ENCODE measurements around the gene C1orf174.
A peak's percentile ranks its signal among the peaks of the same experiment; 100 is the strongest.

Gene C1orf174

GRCh38 chr1:3881193-3881480 is 18.9 kb downstream of the C1orf174 start:
- Mint-ChIP-seq H3K36me3 (peaks cover 34% of the 10 kb centered on the region), H3K9me3 (no peaks in the 10 kb centered on the region), H3K4me3 (no peak overlapping the region), H3K4me1 (peaks cover 14% of the 10 kb centered on the region), H3K27ac (peak overlapping the region; percentile 56)
- ATAC-seq (no peak), DNase-seq (ENCODE audit: low spot score in 2 of 2) (no peak)

GRCh38 chr1:3880429-3881192 is 19.5 kb downstream of the C1orf174 start:
- DNase-seq (ENCODE audit: low spot score in 2 of 2) (no peak), ATAC-seq (no peak)
- Mint-ChIP-seq H3K36me3 (peaks cover 34% of the 10 kb centered on the region), H3K27ac (peak overlapping the region; percentile 56), H3K4me3 (no peak overlapping the region), H3K4me1 (peaks cover 14% of the 10 kb centered on the region), H3K9me3 (no peaks in the 10 kb centered on the region)

- peaks cover 12% of the 10 kb centered on the region for H3K4me1 Mint-ChIP-seq
- H3K27ac Mint-ChIP-seq = no peak overlapping the region
- ATAC-seq = no peak
- H3K36me3 Mint-ChIP-seq = peaks cover 27% of the 10 kb centered on the region
- no peak overlapping the region for H3K4me3 Mint-ChIP-seq
- DNase-seq (ENCODE audit: low spot score in 2 of 2) = no peak
- no peaks in the 10 kb centered on the region for H3K9me3 Mint-ChIP-seq
Observed at GRCh38 chr1:3879787-3880428, 20.2 kb downstream of the C1orf174 start.

- Mint-ChIP-seq H3K36me3 (peaks cover 21% of the 10 kb centered on the region), H3K27ac (no peak overlapping the region), H3K4me3 (no peak overlapping the region), H3K9me3 (no peaks in the 10 kb centered on the region), H3K4me1 (peaks cover 6% of the 10 kb centered on the region)
- no peak for ATAC-seq
- DNase-seq (ENCODE audit: low spot score in 2 of 2) = no peak
Observed at GRCh38 chr1:3879099-3879498, 21.0 kb downstream of the C1orf174 start.

- peaks cover 30% of the 10 kb centered on the region for H3K36me3 Mint-ChIP-seq
- peak overlapping the region; percentile 37 for H3K27ac Mint-ChIP-seq
- no peak overlapping the region for H3K4me3 Mint-ChIP-seq
- ATAC-seq (no peak), DNase-seq (ENCODE audit: low spot score in 2 of 2) (no peak)
- no peaks in the 10 kb centered on the region for H3K9me3 Mint-ChIP-seq
- H3K4me1 Mint-ChIP-seq = peaks cover 6% of the 10 kb centered on the region
Observed at GRCh38 chr1:3876716-3877115, 23.4 kb downstream of the C1orf174 start.

- no peak overlapping the region for H3K4me3 Mint-ChIP-seq
- ATAC-seq (no peak), DNase-seq (ENCODE audit: low spot score in 2 of 2) (no peak)
- no peaks in the 10 kb centered on the region for H3K4me1 Mint-ChIP-seq
- no peak overlapping the region for H3K27ac Mint-ChIP-seq
- peaks cover 35% of the 10 kb centered on the region for H3K36me3 Mint-ChIP-seq
- H3K9me3 Mint-ChIP-seq = no peaks in the 10 kb centered on the region
Observed at GRCh38 chr1:3874736-3875135, 25.3 kb downstream of the C1orf174 start.

GRCh38 chr1:3872546-3872945 is 27.5 kb downstream of the C1orf174 start:
- no peak overlapping the region for H3K4me3 Mint-ChIP-seq
- no peaks in the 10 kb centered on the region for H3K9me3 Mint-ChIP-seq
- DNase-seq (ENCODE audit: low spot score in 2 of 2) (no peak), ATAC-seq (no peak)
- peaks cover 32% of the 10 kb centered on the region for H3K36me3 Mint-ChIP-seq
- H3K27ac Mint-ChIP-seq = no peak overlapping the region
- peaks cover 5% of the 10 kb centered on the region for H3K4me1 Mint-ChIP-seq

GRCh38 chr1:3871451-3871805 is 28.6 kb downstream of the C1orf174 start:
- Mint-ChIP-seq H3K9me3 (no peaks in the 10 kb centered on the region), H3K36me3 (peaks cover 40% of the 10 kb centered on the region), H3K27ac (no peak overlapping the region), H3K4me3 (no peak overlapping the region), H3K4me1 (peaks cover 5% of the 10 kb centered on the region)
- no peak for ATAC-seq
- DNase-seq (ENCODE audit: low spot score in 2 of 2) = no peak

GRCh38 chr1:3869751-3870301 is 30.2 kb downstream of the C1orf174 start:
- ATAC-seq (no peak), DNase-seq (ENCODE audit: low spot score in 2 of 2) (no peak)
- peaks cover 33% of the 10 kb centered on the region for H3K36me3 Mint-ChIP-seq
- H3K27ac Mint-ChIP-seq = no peak overlapping the region
- no peaks in the 10 kb centered on the region for H3K9me3 Mint-ChIP-seq
- no peak overlapping the region for H3K4me3 Mint-ChIP-seq
- peaks cover 5% of the 10 kb centered on the region for H3K4me1 Mint-ChIP-seq

GRCh38 chr1:3868464-3869006 is 31.5 kb downstream of the C1orf174 start:
- Mint-ChIP-seq H3K27ac (peak overlapping the region; percentile 74), H3K36me3 (peaks cover 30% of the 10 kb centered on the region), H3K4me1 (peaks cover 5% of the 10 kb centered on the region), H3K4me3 (no peak overlapping the region), H3K9me3 (no peaks in the 10 kb centered on the region)
- DNase-seq (ENCODE audit: low spot score in 2 of 2) (no peak), ATAC-seq (peak; percentile 43)

- H3K27ac Mint-ChIP-seq = no peak overlapping the region
- H3K4me1 Mint-ChIP-seq = peaks cover 5% of the 10 kb centered on the region
- no peaks in the 10 kb centered on the region for H3K9me3 Mint-ChIP-seq
- ATAC-seq (no peak), DNase-seq (ENCODE audit: low spot score in 2 of 2) (no peak)
- peaks cover 19% of the 10 kb centered on the region for H3K36me3 Mint-ChIP-seq
- H3K4me3 Mint-ChIP-seq = no peak overlapping the region
Observed at GRCh38 chr1:3865606-3866160, 34.4 kb downstream of the C1orf174 start.

GRCh38 chr1:3864884-3865283 is 35.2 kb downstream of the C1orf174 start:
- DNase-seq (ENCODE audit: low spot score in 2 of 2) (no peak), ATAC-seq (no peak)
- Mint-ChIP-seq H3K9me3 (no peaks in the 10 kb centered on the region), H3K4me3 (no peak overlapping the region), H3K4me1 (peaks cover 5% of the 10 kb centered on the region), H3K36me3 (peaks cover 19% of the 10 kb centered on the region), H3K27ac (no peak overlapping the region)

GRCh38 chr1:3863231-3863935 is 36.7 kb downstream of the C1orf174 start:
- DNase-seq (ENCODE audit: low spot score in 2 of 2) (no peak), ATAC-seq (no peak)
- Mint-ChIP-seq H3K36me3 (peaks cover 11% of the 10 kb centered on the region), H3K4me1 (peaks cover 9% of the 10 kb centered on the region), H3K4me3 (no peak overlapping the region), H3K9me3 (no peaks in the 10 kb centered on the region), H3K27ac (no peak overlapping the region)

- Mint-ChIP-seq H3K27ac (no peak overlapping the region), H3K4me3 (peak overlapping the region; percentile 95), H3K9me3 (no peaks in the 10 kb centered on the region), H3K4me1 (peaks cover 26% of the 10 kb centered on the region), H3K36me3 (peaks cover 6% of the 10 kb centered on the region)
- DNase-seq (ENCODE audit: low spot score in 2 of 2) = no peak
- ATAC-seq = no peak
Observed at GRCh38 chr1:3858231-3858981, 41.7 kb downstream of the C1orf174 start.

- H3K4me1 Mint-ChIP-seq = peaks cover 26% of the 10 kb centered on the region
- H3K9me3 Mint-ChIP-seq = no peaks in the 10 kb centered on the region
- peak overlapping the region; percentile 95 for H3K4me3 Mint-ChIP-seq
- H3K36me3 Mint-ChIP-seq = peaks cover 6% of the 10 kb centered on the region
- DNase-seq (ENCODE audit: low spot score in 2 of 2) (no peak), ATAC-seq (no peak)
- peak overlapping the region; percentile 94 for H3K27ac Mint-ChIP-seq
Observed at GRCh38 chr1:3857791-3858129, 42.3 kb downstream of the C1orf174 start.

All from stimulated activated effector memory CD8-positive, alpha-beta T cell treated with anti-CD3 and anti-CD28 coated beads, Interleukin-12 subunit alpha, Interleukin-12 subunit beta, amount 100 ng/mL, for 72 hours (primary cell).